ENCODE results near the gene CAMKMT.

DNA sequence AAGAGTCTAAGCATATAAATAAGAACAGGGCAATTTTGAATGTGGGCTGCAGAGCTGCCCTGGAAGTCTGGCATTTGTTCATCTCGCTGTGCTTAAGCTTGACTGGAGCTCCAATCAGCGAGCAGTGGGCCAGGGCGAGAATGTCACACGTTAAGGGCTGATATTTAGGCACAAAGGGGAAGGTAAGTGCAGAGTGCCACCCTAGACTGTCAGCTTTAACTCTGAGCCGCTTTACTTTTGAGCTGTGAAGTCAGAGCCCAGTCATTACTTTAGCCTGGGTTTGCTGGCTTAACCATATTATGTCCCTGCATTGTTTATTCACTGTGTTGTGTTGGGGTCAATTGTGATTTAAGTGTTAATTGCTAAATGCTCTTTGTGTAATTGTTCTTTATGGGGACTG lies 343.6 kb downstream of the CAMKMT start:
- no peak for TF ChIP-seq POLR2A (IDR thresholded peaks at IDR 0.05)
- TF ChIP-seq, protein P1, sequence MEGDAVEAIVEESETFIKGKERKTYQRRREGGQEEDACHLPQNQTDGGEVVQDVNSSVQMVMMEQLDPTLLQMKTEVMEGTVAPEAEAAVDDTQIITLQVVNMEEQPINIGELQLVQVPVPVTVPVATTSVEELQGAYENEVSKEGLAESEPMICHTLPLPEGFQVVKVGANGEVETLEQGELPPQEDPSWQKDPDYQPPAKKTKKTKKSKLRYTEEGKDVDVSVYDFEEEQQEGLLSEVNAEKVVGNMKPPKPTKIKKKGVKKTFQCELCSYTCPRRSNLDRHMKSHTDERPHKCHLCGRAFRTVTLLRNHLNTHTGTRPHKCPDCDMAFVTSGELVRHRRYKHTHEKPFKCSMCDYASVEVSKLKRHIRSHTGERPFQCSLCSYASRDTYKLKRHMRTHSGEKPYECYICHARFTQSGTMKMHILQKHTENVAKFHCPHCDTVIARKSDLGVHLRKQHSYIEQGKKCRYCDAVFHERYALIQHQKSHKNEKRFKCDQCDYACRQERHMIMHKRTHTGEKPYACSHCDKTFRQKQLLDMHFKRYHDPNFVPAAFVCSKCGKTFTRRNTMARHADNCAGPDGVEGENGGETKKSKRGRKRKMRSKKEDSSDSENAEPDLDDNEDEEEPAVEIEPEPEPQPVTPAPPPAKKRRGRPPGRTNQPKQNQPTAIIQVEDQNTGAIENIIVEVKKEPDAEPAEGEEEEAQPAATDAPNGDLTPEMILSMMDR (IDR thresholded peaks at IDR 0.05 in 4 of 5, conservative IDR thresholded peaks at IDR 0.05 in 1 of 5): no peak

Data from gastrocnemius medialis (tissue), 4 donors.